Stimulated activated CD8-positive, alpha-beta memory T cell treated with anti-CD3 and anti-CD28 coated beads, Interleukin-4, amount 100 ng/mL, for 1 hour (primary cell): ENCODE data around the gene PRKCZ.

Experiments
- DNase-seq, 2 donors: peaks; one replicate each; pipeline ENCODE4 v3.0.0-alpha.2; 2020; ENCODE audit warnings: low read depth in 2 of 2, low spot score in 1 of 2

The PRKCZ gene

DNA sequence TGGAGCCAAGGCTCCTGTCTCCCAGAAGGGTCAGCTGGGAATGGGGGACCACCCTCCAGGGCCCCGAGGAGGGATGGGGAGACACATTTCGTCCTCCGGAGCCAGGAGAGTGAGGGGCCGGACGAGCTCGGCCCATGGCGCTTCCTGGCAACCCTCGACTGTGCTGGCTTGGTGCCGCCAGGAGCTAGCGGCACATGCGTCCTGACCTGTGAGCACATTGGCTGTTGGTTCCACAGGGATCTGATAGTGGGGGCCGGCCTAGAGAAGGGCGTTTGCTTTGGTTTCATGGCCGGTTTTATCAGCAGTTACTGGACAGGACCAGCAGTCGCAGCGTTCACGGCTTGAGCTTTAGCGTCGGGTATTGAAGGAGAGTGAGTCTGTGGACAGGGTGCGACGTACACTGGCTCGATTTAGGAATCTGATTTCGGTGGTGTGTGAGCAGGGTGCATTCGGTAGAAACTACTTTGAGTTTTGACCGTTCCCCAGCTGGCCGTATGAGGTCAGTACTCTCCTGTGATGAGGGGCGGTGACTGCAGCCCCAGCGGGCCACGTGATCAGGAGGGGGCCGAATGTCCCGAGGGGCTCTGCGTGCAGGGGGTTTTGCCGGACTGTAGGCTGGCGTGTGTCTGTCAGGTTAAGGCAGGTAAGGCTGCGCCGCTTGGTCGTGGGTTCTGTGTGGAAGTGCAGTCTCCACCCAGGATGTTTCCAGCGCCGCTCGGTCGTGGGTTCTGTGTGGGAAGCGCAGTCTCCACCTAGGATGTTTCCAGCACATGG lies 125.7 kb downstream of the PRKCZ start:
- no peak for DNase-seq

DNA sequence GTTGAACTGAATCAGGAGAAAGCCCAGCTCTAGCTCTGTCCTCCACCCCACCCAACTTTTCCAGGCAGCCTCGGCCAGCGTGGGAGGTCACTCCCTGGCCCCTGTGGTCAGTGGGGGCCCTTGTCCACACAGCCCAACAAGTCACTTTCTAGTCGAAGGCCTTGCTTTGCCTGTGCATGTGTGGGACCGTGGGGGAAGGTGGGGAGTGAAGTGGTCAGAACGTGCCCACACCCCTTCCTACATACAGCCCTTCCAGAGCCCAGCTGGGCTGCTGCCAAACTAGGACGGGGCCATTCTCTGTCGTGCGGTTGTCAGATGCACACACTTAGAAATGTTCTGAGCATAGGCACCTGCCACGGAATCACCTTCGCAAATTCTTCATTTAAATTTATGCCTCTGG lies 126.4 kb downstream of the PRKCZ start:
- no peak for DNase-seq

DNA sequence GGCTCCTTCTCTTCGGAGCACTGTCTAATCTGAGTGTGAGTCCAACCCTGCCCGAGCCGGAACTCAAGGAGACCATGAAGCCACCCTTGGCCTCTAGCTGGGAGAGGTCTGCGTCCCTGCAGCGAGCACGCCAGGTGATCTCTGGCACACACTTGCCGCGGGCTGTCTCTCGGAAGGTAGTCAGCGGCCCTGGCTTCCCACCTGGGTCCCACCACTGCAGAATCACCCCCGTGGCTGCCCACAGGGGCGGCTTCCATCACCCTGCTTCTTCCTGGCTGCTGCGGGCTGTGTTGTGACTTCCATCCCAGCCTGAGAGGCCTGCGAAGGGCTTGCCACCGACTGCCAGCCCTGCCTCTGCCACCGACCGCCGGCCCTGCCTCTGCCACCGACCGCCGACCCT lies 127.3 kb downstream of the PRKCZ start:
- no peak for DNase-seq

DNA sequence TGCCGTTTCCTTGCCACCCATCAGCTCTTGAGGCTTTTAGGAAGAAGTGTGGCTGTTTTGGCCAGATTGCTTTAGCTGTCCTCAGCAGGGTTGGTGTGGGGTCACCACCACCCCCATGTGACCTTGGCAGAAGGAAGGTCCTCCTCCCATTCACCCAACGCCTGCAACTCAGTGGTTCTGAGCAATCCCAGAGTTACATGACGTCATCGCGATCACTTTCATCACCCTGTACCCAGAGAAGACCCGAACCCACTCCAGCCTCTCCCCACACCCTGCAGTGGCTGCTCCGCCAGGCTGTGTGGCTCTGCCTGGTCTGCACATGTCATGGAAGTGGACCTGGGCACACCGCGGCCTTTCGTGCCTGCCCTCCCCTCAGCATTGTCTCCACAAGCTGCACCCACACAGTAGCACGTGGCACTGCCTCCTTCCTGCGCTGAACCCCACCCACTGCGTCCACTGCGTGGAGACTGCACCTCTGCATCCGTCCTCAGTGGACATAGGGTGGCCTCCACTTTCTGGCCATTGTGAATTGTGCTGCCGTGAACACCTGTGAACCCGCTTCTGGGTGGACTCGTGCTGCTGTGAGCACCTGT lies 127.8 kb downstream of the PRKCZ start:
- DNase-seq: no peak

DNA sequence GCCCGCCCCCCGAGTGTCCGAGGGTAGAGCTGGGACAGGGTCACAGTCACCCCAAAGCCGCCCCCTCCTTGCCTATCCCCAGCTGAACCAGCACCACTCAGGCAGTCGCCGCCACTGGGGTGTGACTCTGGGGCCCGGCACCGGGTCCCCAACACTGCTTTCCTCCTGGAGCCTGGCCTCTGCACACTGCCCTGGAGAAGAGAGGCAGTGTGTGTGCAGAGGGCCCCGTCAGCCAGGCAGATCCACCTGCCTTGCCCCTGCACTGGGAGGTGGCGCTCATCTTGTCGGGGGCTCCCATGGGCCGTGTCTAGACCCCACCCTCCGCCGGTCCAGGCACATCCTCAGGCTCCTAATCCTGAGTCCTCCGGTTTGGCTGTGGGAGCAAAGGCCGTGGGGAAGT lies 128.7 kb downstream of the PRKCZ start:
- DNase-seq: no peak

DNA sequence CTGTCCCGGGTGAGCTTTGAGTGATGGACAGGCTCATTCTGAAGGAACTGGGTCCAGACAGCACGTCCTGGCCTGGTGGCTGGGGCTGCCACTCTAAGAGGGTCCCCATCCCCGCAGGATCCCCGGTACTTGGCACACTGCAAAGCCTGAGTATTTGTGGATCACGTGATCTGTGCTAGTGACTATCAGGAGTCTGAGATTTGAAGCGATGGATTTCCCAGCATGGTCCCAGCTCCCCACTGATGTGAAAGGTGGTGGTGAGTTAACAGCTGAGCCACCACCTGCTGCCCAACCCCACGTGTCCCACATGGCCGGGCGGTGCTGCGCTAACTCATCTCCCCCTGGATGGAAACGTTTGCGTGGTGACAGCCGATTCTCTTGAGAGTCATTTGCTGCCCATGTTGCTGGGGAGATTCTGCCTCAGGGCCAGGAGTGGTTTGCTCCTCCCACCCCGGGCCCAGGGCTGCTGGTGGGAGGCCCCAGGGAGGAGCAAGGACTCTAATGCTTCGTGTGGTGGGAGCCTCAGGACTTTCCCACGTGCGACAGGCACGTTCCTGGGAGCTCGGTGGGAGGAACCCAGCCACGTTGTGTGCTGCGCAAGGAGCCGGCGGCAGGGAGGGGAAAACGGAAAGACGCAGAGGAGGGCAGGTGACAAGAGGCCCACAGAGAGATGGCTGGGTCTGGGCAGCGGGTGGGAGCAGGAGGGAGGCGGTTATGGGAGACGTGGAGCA lies 129.2 kb downstream of the PRKCZ start:
- no peak for DNase-seq

DNA sequence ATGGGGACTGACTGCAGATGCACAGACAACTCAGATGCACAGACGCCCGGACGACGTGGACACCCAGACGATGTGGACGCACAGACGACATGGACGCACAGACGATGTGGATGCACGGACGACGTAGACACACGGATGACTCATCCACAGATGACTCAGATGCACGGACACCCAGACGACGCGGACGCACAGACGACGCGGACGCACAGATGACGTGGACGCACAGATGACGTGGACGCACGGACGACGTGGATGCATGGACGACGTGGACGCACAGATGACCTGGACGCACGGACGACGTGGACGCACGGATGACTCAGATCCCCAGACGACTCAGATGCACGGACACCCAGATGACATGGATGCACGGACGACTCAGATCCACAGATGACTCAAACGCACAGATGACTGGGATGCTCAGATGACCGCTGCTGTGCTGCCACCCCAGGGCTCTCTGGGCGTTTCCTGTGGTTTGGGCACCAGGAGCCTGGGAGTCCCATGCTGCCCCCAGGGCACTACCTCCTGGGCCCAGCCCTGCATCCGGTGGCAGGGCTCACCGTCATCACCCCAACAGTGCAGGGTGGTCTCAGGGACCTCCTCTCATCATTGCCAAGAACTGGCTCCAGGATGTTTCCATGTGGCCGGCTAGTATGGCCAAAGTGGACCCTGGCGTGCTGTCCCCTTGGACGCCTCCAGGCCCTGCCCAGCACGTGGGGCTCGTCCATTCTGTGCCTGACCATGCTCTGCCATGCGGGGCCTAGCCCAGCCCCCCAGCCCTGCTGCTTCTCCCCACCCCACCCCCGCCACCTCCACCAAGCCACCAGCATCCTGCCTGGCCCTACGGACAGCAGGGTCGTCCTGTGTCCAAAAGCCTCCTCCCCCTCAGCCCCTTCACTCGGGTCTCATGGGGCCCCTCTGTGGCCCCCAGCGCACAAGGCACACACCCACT lies 130.4 kb downstream of the PRKCZ start:
- DNase-seq: no peak

DNA sequence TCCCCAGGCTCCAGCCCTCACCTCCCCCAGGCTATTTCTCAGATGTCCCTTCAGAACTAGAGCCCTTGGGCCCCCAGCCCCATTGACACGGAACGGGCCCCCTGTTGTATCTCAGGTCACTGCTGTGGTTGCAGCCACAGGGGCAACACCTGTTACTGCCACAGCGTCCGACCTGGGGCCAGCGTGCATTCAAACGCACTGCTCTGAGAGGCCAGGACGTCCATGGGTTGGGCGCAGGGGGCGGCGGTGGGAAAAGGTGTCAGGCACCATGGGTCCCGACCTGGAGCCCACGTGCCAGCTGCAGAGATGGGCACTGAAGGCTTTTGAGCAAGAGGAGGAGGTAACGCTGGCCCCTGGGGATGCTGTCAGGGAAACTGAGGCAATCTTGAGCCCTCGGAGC lies 131.1 kb downstream of the PRKCZ start:
- DNase-seq: no peak

DNA sequence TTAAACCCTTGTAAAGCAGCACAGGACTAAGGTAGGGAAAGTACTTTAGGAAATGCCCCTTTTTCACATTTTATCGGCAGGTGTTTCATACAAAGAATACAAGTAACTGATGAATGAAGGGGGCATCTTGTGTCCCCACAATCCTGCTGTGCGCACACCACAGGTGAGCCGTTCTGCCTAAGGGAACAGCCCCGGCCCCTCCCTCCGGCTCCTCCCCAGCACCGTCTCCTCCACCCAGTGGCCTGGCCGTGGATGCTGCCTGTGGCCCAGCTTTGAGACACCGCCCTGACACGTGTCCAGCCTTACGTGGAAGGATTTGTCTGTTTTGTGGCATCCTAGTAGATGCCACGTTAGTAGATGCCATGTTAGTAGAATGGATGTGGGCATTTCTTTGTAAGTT lies 131.5 kb downstream of the PRKCZ start:
- no peak for DNase-seq

DNA sequence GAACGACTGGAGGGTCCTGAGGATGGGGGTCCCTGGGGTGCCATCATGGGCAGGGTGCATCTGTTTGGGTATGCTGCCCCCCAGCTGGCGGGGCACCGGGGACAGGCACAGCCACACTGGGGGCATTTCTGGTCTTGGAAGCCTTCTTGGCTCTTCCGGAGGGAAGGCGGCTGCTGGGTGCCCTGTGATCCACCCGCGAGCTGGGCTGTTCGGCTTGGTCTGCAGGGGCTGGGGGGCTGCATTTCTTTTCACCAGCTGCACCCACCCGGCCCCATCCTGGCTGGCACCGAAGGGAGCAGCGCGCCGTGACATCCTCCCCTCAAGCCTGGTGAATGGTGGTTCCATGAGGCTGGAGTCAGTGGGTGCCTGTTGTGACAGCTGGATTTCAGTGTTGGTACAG lies 132.2 kb downstream of the PRKCZ start:
- no peak for DNase-seq

DNA sequence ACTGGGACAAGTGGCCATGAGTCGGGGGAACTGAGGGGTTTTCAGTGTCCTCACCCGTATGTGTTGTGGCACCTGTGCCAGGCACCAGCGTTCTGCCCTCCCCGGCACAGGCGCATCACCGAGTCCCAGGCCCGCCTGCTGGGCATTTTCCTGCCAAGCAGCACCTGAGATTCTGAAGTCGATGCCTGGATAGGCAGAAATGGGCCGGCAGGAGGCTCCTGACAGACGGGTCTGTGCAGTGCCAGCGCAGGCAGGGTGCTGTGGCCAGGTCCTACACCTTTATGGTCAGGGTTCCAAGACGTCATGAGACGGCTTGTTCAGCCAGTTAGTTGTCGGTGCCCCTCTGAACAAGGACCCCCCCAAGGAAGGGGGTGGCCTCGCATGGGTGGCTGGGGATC lies 133.7 kb downstream of the PRKCZ start:
- no peak for DNase-seq

DNA sequence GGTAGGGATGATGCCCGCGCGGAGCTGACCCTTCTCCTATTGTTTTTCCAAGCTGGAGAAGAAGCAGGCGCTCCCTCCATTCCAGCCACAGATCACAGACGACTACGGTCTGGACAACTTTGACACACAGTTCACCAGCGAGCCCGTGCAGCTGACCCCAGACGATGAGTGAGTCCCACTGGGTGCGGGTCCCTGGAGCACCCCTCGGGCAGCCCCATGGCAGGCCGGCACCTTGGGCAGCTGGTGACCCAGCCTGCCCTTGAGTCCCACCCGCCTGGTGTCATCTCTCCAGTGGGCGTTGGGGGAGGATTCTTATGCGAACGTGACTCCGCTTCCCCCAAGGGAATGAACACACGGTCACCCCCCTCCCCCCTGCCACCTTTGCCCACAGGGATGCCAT lies 134.3 kb downstream of the PRKCZ start:
- DNase-seq: no peak

DNA sequence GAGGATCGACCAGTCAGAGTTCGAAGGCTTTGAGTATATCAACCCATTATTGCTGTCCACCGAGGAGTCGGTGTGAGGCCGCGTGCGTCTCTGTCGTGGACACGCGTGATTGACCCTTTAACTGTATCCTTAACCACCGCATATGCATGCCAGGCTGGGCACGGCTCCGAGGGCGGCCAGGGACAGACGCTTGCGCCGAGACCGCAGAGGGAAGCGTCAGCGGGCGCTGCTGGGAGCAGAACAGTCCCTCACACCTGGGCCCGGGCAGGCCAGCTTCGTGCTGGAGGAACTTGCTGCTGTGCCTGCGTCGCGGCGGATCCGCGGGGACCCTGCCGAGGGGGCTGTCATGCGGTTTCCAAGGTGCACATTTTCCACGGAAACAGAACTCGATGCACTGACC lies 134.7 kb downstream of the PRKCZ start:
- no peak for DNase-seq

DNA sequence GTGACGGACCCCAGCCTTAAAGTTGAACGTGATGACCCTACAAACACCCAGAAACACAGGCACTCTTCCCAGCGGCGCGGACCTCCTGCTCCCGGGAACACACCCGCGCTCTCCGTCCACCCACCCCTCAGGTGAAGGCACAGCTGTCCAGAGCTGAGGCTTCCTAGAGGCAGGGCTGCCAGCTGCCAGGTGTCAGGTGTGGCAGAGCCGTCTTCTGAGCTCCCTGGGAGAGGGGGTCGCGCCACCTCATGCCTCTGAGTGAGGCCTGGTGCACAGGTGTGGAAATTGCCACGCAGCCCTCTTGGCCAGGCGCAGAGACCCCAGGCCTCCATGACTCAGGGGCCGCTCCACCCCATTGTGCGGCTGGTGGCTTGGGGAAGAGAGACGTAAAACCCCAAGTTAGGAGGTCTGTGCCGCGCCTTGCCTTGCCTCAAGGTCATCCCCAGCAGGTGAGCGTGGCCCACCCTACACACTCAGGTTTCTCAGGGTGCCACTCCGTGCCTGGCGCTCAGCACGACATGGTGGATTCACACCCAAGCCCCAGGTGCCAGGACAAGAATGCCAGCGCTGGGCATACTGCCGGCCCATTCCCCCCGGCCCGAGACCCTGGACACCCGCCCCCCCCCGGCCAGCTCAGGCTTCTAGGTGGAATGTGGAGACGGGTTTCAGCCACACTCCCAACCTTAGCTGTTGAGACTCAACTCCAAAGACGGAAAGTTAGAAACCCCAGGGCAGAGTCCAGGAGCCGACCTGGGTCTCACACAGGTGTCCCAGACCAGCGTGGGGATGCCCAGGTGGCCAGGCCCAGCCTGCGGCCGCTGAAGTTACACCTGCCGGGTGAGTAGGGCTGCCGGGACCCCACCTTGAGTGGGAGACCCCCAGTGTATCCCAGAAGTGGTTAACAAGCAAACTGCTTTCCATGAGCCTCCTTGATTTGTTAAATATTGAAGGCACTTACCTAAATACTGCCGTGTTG lies 136.0 kb downstream of the PRKCZ start:
- DNase-seq: no peak

DNA sequence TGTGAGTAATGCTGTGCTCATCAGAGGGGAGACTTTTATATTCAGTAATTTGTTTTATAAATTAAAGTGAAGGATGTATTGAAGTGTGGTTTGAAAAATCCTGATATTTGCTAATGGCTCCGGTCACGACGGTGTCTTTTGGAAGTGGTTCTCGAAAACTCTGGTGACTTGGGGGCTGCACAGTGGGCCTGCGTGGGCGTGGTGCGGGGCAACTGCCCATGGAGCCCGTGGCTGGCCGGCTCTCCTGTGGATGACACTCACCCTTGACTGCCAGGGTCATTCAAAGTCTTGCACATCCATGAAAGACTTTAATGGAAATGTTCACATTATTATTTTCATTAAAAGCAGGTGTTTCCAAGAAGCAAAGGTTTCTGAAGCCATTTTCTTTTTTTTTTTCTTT lies 136.7 kb downstream of the PRKCZ start:
- no peak for DNase-seq

DNA sequence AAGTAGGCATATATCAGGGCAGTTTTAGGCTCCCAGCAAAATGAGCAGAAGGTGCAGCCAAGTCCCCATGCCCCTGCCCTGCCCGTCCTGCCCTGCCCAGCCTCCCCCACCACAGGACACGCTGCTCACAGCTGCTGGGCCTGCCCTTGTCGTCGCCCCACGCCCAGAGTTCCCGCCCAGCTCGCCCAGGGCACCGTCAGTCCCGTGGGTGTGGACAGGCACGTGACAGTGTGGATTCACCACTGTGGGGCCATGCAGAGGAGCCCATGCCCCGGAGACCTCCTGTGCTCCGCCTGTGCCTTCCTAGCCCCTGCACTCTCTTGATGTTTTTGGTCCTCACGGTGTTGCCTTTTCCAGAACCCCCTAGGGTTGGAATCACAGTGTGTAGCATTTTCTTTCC lies 137.4 kb downstream of the PRKCZ start:
- no peak for DNase-seq

DNA sequence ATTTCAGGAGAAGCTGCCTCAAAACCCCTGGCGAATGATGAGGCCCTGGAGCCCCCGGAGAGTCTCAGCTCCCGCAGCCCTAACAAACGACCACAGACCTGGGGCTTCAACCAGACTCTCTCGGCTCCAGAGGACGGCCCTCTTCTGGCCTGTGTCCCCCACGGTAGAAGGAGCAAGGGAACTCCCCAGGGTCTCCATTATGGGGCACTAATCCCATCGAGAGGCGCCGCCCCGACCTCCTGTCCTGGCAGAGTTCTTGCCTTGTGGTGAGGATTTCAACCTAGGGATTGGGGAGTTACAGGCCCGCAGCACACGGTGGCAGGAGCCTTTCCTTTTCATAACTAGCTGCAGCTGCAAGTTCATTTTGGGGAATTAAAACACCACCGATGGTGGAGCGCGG lies 138.1 kb downstream of the PRKCZ start:
- DNase-seq: no peak

DNA sequence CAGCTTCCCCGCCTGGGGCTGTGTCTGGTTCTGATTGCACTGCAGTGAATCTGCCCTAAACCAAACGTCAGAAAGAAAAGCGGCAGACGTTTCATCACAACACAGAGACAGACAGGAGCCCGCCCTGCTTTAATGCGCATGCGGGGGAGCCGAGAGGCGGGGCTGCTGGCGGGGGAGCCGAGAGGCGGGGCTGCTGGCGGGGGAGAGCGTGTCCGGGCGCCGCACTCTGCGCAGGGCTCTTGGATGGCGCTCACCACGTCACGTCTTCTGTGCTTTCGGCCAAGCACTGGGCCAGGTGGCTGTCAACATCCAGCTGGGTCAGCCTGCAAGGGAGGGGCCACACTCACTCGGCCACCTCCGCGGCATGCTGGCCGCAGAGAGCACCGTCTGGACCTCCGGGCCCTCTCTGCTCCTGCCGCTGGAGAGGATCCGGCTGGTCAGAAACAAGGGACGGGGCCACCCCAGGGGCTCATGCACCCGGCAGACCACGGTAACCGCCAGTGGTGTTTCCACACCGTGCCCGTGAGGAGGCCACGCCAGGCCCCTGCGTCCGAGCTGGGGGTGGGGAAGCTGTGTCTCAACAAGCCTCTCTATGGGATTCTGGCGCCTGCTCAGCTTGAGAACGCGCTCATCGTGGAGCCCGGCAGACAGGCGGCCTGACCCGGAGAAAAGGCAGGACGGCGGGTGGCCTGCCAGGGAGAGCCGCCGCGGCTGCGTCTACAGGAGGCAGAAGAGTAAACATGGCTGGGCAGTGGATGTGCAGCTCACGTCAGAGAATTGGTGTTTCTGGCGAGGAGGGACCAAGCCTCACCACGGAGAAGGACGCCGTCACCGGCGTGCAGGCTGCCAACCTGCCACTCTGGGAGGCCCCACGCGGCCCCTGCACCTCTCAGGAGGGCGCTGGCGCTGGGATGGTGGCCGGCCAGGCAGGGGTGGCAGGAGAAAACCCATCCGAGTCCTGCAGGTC lies 139.5 kb downstream of the PRKCZ start:
- peak; percentile 62 to 84 for DNase-seq

DNA sequence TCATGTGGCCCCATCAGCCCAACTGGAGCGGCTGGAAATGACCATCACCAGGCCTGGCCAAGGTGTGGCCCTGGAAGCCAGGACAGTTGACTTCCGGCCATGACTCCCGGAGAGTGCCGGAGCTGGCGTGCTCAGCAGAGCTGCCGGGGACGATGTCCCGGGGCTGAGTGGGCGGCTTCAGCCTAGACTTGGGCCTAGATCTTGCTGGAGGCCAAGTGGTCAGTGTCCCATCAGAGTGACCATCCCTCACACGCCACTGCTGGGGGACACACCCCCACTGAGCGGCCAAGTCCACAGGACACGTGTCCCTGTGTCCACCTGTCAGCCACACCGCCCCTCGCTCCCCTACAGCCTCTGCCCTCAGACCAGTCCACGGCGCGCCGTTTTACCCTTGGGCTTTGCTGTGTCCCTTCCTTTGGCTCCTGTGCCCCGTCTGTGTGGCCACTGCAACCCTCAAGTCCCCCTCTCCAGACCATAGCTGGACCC lies 140.3 kb downstream of the PRKCZ start:
- no peak for DNase-seq
